ENCODE measurements around the gene SNTG2. TPM values are rescaled to one million over a fixed set of nuclear protein-coding genes. Genes with fewer than 3 reads are reported as not detected.

SNTG2 gene
- total and polyA plus RNA-seq, 10 of the 15 experiments (the other 5 are each of a cell fraction or from before 2014, with no cell fraction given), result not detected

DNA sequence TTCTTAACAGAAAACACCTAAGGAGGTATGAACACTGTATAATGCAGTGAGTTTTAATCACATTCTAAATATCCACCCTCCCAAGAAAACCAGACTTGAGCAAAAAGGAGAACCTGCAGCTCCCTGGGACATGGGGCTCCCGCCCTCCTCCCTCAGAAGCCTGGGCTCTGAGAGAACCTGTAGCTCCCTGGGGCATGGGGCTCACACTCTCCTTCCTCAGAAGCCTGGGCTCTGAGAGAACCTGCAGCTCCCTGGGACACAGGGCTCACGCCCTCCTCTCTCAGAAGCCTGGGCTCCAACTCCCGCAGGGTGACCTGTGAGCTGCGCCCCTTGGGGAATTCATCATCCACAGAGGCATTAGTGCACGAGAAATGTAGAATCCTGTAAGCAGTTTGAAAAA lies 222.9 kb downstream of the SNTG2 start (continued):
- no peak for TF ChIP-seq CHD4 (IDR thresholded peaks at IDR 0.05)
- TF ChIP-seq MYC (IDR thresholded peaks at IDR 0.05; ENCODE audit: insufficient read depth, insufficient read length, insufficient replicate concordance, low read length, severe bottlenecking), result no peak
- TF ChIP-seq RFX5 (IDR thresholded peaks at IDR 0.05; ENCODE audit: low read depth, low read length), result no peak
- TF ChIP-seq ZNF622 (IDR thresholded peaks at IDR 0.05), result no peak
- TF ChIP-seq BRCA1 (IDR thresholded peaks at IDR 0.05; ENCODE audit: low read depth, low read length), result no peak
- no peak for TF ChIP-seq TCF3 (IDR thresholded peaks at IDR 0.05; ENCODE audit: borderline replicate concordance, insufficient read depth, low read depth, low read length)
- TF ChIP-seq NFIC (IDR thresholded peaks at IDR 0.05; ENCODE audit: low read depth, low read length), result no peak

DNA sequence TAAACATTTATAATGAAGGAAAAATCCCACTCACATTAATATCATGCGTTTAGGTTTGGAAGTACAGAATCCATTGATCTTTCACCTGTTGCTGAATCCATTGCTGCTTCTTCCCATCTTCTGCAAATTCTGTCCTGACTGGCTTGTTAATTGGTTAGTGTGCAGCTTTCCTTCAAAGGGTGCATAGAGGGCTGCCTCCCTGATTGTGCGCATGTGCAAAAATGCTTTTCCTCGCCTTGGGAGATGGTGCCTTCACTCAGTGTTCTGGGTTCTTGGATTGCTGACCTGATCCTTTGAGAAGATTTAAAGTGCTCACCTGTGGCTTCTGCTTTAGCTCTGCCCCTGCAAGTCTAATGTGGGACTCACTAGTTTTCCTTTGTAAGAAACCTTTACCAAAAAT lies 231.2 kb downstream of the SNTG2 start:
- DNase-seq (ENCODE audit: low read depth, low spot score) (no peak), ATAC-seq (no peak), FAIRE-seq (no peak)
- in situ Hi-C loops (cut with MboI), result no loop called here
- no TSS peak for BruUV-seq (replicated peaks)
- Histone ChIP-seq H4K20me1 (ENCODE audit: control insufficient read depth, insufficient read depth) (no peaks in the 10 kb centered on the region), H3K79me2 (ENCODE audit: control insufficient read depth, insufficient read depth, low read length) (no peaks in the 10 kb centered on the region), H3K27ac (ENCODE audit: control insufficient read depth, insufficient read depth) (no peak overlapping the region), H3K4me3 (no peak overlapping the region), H3K36me3 (ENCODE audit: control insufficient read depth in 2 of 2, insufficient read depth in 2 of 2, low read length in 1 of 2) (no peaks in the 10 kb centered on the region), H3K4me1 (ENCODE audit: control insufficient read depth, insufficient read depth, low read length) (no peaks in the 10 kb centered on the region), H3K27me3 (replicated peaks in 1 of 2; ENCODE audit: control insufficient read depth in 2 of 2, insufficient read depth in 2 of 2, low read length in 1 of 2) (no peaks in the 10 kb centered on the region), H2AFZ (ENCODE audit: control insufficient read depth, low read depth, low read length) (no peak overlapping the region), H3K9me3 (replicated peaks; ENCODE audit: control insufficient read depth, insufficient read depth, low read length) (no peaks in the 10 kb centered on the region), H3K9ac (ENCODE audit: control insufficient read depth, insufficient read depth, low read length) (no peak overlapping the region), H3K4me2 (ENCODE audit: control insufficient read depth, insufficient read depth) (no peak overlapping the region)
- ChIA-PET CTCF (no interaction called here), POLR2A (no interaction called here), RAD21 (ENCODE audit: unreplicated experiment) (no interaction called here), SMC1A (ENCODE audit: uncharacterized antibody, unreplicated experiment) (no interaction called here)
- intact Hi-C loops (cut with micrococcal nuclease; ENCODE audit: unreplicated experiment), result no loop called here
- TF ChIP-seq, protein P1, sequence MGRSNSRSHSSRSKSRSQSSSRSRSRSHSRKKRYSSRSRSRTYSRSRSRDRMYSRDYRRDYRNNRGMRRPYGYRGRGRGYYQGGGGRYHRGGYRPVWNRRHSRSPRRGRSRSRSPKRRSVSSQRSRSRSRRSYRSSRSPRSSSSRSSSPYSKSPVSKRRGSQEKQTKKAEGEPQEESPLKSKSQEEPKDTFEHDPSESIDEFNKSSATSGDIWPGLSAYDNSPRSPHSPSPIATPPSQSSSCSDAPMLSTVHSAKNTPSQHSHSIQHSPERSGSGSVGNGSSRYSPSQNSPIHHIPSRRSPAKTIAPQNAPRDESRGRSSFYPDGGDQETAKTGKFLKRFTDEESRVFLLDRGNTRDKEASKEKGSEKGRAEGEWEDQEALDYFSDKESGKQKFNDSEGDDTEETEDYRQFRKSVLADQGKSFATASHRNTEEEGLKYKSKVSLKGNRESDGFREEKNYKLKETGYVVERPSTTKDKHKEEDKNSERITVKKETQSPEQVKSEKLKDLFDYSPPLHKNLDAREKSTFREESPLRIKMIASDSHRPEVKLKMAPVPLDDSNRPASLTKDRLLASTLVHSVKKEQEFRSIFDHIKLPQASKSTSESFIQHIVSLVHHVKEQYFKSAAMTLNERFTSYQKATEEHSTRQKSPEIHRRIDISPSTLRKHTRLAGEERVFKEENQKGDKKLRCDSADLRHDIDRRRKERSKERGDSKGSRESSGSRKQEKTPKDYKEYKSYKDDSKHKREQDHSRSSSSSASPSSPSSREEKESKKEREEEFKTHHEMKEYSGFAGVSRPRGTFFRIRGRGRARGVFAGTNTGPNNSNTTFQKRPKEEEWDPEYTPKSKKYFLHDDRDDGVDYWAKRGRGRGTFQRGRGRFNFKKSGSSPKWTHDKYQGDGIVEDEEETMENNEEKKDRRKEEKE (IDR thresholded peaks at IDR 0.05), result no peak
- TF ChIP-seq MTA3 (IDR thresholded peaks at IDR 0.05; ENCODE audit: borderline replicate concordance, low read length) (no peak), CBX3 (IDR thresholded peaks at IDR 0.05; ENCODE audit: borderline replicate concordance, low read depth) (no peak), YY1 (IDR thresholded peaks at IDR 0.05; ENCODE audit: low read depth, low read length) (no peak), ZSCAN29 (IDR thresholded peaks at IDR 0.05) (no peak), RAD51 (IDR thresholded peaks at IDR 0.05) (no peak), CEBPB (IDR thresholded peaks at IDR 0.05; ENCODE audit: borderline replicate concordance in 1 of 2, low read depth in 2 of 2, low read length in 2 of 2) (no peak)
- TF ChIP-seq, protein P2, sequence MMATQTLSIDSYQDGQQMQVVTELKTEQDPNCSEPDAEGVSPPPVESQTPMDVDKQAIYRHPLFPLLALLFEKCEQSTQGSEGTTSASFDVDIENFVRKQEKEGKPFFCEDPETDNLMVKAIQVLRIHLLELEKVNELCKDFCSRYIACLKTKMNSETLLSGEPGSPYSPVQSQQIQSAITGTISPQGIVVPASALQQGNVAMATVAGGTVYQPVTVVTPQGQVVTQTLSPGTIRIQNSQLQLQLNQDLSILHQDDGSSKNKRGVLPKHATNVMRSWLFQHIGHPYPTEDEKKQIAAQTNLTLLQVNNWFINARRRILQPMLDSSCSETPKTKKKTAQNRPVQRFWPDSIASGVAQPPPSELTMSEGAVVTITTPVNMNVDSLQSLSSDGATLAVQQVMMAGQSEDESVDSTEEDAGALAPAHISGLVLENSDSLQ (IDR thresholded peaks at IDR 0.05), result no peak
- 66% methylated on average over 3 of the region's 3 CpGs for WGBS (ENCODE audit: insufficient coverage, insufficient replicate concordance, low lambda C conversion rate, missing lambda C conversion rate)
